Measurements from ENCODE around the gene EXOC8.

The EXOC8 gene, protein sequence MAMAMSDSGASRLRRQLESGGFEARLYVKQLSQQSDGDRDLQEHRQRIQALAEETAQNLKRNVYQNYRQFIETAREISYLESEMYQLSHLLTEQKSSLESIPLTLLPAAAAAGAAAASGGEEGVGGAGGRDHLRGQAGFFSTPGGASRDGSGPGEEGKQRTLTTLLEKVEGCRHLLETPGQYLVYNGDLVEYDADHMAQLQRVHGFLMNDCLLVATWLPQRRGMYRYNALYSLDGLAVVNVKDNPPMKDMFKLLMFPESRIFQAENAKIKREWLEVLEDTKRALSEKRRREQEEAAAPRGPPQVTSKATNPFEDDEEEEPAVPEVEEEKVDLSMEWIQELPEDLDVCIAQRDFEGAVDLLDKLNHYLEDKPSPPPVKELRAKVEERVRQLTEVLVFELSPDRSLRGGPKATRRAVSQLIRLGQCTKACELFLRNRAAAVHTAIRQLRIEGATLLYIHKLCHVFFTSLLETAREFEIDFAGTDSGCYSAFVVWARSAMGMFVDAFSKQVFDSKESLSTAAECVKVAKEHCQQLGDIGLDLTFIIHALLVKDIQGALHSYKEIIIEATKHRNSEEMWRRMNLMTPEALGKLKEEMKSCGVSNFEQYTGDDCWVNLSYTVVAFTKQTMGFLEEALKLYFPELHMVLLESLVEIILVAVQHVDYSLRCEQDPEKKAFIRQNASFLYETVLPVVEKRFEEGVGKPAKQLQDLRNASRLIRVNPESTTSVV

DNA sequence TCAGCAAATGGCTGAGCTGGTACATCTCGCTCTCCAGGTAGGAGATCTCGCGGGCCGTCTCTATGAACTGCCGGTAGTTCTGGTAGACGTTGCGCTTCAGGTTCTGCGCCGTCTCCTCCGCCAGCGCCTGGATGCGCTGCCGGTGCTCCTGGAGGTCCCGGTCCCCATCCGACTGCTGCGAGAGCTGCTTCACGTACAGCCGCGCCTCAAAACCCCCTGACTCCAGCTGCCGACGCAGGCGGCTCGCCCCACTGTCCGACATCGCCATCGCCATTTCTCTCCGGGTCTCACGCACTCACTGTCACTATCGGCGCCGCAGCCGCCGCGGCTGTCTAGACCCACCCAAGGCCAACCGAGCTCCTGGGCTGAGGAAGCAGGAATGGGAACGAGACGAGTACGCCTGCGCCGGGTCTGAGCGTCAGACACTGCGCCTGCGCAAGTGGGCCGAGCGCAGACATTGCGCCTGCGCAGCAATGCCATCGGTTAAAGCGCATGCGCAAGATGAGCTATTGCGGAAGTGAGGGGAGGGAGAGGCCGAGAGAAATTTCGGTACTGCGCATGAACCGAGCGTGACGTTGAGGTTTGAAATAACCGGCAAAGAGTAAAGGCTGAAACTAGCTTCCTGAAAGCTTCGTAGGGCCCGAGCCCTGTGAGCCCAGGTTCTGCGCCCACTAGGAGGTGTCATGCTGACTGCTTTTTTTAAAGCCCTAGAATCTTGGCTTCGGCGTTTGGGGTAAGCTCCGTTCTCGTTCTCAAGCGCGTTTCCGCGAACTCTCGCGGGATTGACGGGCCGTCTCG, at the start of gene EXOC8:
TSS of gene EXOC8 (minus strand) at position 381 of the 798 bp plus-strand sequence. CDS start at position 274, 107 bp downstream.
- H3K4me1 ChIP-seq (ENCODE audit: control insufficient read depth in 2 of 2, insufficient read depth in 2 of 2, low read length in 2 of 2): peaks cover 36 to 40% of the 10 kb centered on the region in 2 donors
- peak within 1 kb of the TSS; percentile 98 to 99 for H3K27ac ChIP-seq (ENCODE audit: low read depth in 2 of 2, low read length in 2 of 2)
- H3K4me3 ChIP-seq (ENCODE audit: low read length in 2 of 2): peak within 1 kb of the TSS; percentile 96 to 99
- H3K36me3 ChIP-seq (ENCODE audit: control insufficient read depth in 2 of 2, insufficient read depth in 2 of 2, low read length in 2 of 2): peaks cover 6 to 7% of the 10 kb centered on the region in 2 donors
- no peaks in the 10 kb centered on the region for H3K27me3 ChIP-seq (ENCODE audit: control insufficient read depth in 2 of 2, insufficient read depth in 2 of 2, low read length in 2 of 2)
- peak within 1 kb of the TSS; percentile 87 to 100 for H3K9ac ChIP-seq (ENCODE audit: low read depth in 1 of 2, low read length in 2 of 2)
- H3K9me3 ChIP-seq (ENCODE audit: control insufficient read depth in 2 of 2, low read length in 2 of 2): no peaks in the 10 kb centered on the region

DNA sequence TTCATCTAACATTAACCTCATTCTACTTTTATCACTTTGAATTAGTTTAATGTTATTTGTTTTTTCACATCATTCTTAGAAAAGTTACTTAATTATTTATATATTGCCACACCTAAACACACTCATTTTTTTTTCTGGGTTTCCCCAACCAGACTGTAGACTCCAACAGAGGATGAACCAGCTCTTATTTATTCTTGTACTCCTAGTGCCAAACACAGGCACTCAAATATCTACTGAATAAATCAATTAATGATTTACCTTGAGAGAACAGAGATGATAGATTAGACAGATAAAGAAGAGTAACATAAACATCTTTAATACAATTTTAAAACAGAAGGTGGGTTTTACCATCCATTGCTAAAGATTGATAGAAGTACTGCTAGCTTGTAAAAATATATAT, 48.8 kb upstream of the EXOC8 start:
- H3K9me3 ChIP-seq (ENCODE audit: control insufficient read depth in 2 of 2, low read length in 2 of 2): no peaks in the 10 kb centered on the region
- H3K27me3 ChIP-seq (ENCODE audit: control insufficient read depth in 2 of 2, insufficient read depth in 2 of 2, low read length in 2 of 2): no peaks in the 10 kb centered on the region
- no peak overlapping the region for H3K9ac ChIP-seq (ENCODE audit: low read depth in 1 of 2, low read length in 2 of 2)
- H3K4me1 ChIP-seq (ENCODE audit: control insufficient read depth in 2 of 2, insufficient read depth in 2 of 2, low read length in 2 of 2): no peaks in the 10 kb centered on the region
- no peak overlapping the region for H3K27ac ChIP-seq (ENCODE audit: low read depth in 2 of 2, low read length in 2 of 2)
- H3K36me3 ChIP-seq (ENCODE audit: control insufficient read depth in 2 of 2, insufficient read depth in 2 of 2, low read length in 2 of 2): peaks cover 0 to 1% of the 10 kb centered on the region in 2 donors
- no peak overlapping the region for H3K4me3 ChIP-seq (ENCODE audit: low read length in 2 of 2)

DNA sequence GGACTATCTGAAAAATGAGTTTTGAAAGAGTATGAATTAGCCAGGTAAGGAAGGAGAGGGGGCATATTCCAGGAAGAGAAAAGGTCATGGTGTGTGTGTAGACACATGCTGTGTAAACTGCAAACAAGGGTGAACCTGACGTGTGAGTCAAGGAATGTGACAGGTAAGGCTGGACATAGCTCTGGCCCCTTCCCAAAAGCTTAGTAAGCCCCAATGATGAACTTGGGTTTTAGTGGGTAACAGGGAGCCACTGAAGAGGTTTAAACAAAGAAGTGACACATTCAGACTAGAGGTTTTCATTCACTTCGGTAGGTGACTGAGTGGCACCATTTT, 47.7 kb upstream of the EXOC8 start:
- Histone ChIP-seq H3K9me3 (ENCODE audit: control insufficient read depth in 2 of 2, low read length in 2 of 2) (no peaks in the 10 kb centered on the region), H3K4me1 (ENCODE audit: control insufficient read depth in 2 of 2, insufficient read depth in 2 of 2, low read length in 2 of 2) (no peaks in the 10 kb centered on the region), H3K9ac (ENCODE audit: low read depth in 1 of 2, low read length in 2 of 2) (no peak overlapping the region), H3K4me3 (ENCODE audit: low read length in 2 of 2) (no peak overlapping the region), H3K27me3 (ENCODE audit: control insufficient read depth in 2 of 2, insufficient read depth in 2 of 2, low read length in 2 of 2) (no peaks in the 10 kb centered on the region), H3K36me3 (ENCODE audit: control insufficient read depth in 2 of 2, insufficient read depth in 2 of 2, low read length in 2 of 2) (peaks cover 0 to 1% of the 10 kb centered on the region in 2 donors), H3K27ac (ENCODE audit: low read depth in 2 of 2, low read length in 2 of 2) (no peak overlapping the region)

DNA sequence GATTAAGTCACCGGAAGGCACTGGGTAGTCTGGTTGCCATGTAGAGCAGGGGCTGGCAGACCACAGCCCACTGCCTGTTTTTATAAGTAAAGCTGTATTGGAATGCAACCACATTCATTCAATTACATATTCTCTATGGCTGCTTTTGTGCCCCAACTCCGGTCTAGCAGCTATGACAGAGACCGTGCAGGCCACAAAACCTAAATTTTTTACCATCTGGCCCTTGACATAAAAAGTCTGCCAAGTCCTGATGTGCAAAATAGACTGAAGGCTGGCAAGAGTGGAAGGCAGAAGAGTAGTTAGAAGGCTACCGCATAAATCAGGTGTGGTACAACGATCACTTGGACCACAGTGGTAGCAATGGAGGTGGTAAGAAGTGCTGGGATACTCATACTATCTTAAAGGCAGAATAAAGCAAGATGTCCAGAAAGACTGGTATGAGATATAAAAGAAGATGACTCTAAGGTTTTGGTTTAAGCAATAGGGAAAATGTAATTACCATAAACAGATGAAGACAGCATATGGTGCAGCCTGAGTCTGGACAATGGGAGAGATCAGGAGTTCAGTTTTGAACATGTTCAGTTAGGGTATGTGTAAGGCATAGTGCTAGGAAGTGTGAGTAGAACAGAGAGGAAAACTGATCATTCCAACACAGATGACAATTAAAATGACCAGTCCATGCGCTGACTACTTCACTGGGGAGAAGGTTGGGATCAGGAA, 47.2 kb upstream of the EXOC8 start:
- Histone ChIP-seq H3K27me3 (ENCODE audit: control insufficient read depth in 2 of 2, insufficient read depth in 2 of 2, low read length in 2 of 2) (no peaks in the 10 kb centered on the region), H3K4me1 (ENCODE audit: control insufficient read depth in 2 of 2, insufficient read depth in 2 of 2, low read length in 2 of 2) (no peaks in the 10 kb centered on the region), H3K27ac (ENCODE audit: low read depth in 2 of 2, low read length in 2 of 2) (no peak overlapping the region), H3K36me3 (ENCODE audit: control insufficient read depth in 2 of 2, insufficient read depth in 2 of 2, low read length in 2 of 2) (peaks cover 0 to 1% of the 10 kb centered on the region in 2 donors), H3K9ac (ENCODE audit: low read depth in 1 of 2, low read length in 2 of 2) (no peak overlapping the region), H3K4me3 (ENCODE audit: low read length in 2 of 2) (no peak overlapping the region), H3K9me3 (ENCODE audit: control insufficient read depth in 2 of 2, low read length in 2 of 2) (no peaks in the 10 kb centered on the region)

DNA sequence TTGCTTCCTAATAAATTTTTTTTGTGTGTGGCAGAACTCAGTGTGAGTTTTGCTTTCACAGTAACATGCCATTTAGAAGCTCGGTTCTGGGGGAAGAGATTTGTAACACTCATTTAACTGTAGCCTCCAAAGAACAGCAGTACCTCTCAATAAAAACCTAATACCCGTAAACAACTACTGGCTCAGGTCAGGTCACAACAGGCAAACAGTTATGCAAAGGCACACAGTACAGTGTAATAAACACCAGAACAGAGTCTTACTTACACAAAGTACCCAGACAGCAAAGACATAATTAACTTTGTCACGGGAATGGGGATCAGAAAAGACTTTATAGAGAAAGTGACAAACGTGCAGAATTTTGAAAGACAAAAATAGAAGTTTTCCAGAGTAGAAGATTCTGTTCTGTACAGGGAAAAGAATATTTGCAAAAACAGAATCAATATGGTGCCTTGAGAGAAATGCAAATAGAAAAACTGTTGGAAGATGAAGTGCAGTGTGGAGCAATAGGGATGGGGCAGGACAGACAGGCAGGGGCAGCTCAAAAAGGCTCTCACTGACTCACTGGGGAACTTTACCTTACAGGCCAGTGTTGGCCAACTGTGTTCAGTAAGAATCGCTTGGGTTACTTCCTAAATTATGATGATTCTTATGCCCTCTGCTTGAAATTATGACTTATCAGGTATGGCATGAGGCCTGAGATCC, 45.7 kb upstream of the EXOC8 start:
- H3K4me3 ChIP-seq (ENCODE audit: low read length in 2 of 2): no peak overlapping the region
- no peak overlapping the region for H3K27ac ChIP-seq (ENCODE audit: low read depth in 2 of 2, low read length in 2 of 2)
- H3K9me3 ChIP-seq (ENCODE audit: control insufficient read depth in 2 of 2, low read length in 2 of 2): no peaks in the 10 kb centered on the region
- peaks cover 0 to 1% of the 10 kb centered on the region in 2 donors for H3K36me3 ChIP-seq (ENCODE audit: control insufficient read depth in 2 of 2, insufficient read depth in 2 of 2, low read length in 2 of 2)
- H3K27me3 ChIP-seq (ENCODE audit: control insufficient read depth in 2 of 2, insufficient read depth in 2 of 2, low read length in 2 of 2): no peaks in the 10 kb centered on the region
- no peak overlapping the region for H3K9ac ChIP-seq (ENCODE audit: low read depth in 1 of 2, low read length in 2 of 2)
- no peaks in the 10 kb centered on the region for H3K4me1 ChIP-seq (ENCODE audit: control insufficient read depth in 2 of 2, insufficient read depth in 2 of 2, low read length in 2 of 2)

DNA sequence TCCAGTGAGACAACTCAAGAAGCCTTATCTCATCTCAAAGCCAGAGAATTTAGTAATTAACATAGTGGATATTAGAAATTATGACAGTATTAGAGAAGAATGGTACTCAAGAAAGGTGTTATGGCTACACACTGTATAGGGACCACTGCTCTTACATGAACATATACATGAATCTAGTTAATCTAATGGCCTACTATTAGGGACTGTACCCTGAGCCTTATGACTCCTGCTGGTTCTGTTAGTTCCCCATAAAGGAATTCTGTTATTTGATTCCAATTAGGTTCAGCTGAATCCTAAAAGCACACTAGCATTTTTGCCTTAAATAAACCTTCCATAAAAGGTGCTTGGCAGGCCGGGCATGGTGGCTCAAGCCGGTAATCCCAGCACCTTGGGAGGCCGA, 44.8 kb upstream of the EXOC8 start:
- Histone ChIP-seq H3K36me3 (ENCODE audit: control insufficient read depth in 2 of 2, insufficient read depth in 2 of 2, low read length in 2 of 2) (peaks cover 0 to 1% of the 10 kb centered on the region in 2 donors), H3K27ac (ENCODE audit: low read depth in 2 of 2, low read length in 2 of 2) (no peak overlapping the region), H3K4me1 (ENCODE audit: control insufficient read depth in 2 of 2, insufficient read depth in 2 of 2, low read length in 2 of 2) (no peaks in the 10 kb centered on the region), H3K4me3 (ENCODE audit: low read length in 2 of 2) (no peak overlapping the region), H3K9ac (ENCODE audit: low read depth in 1 of 2, low read length in 2 of 2) (no peak overlapping the region), H3K27me3 (ENCODE audit: control insufficient read depth in 2 of 2, insufficient read depth in 2 of 2, low read length in 2 of 2) (no peaks in the 10 kb centered on the region), H3K9me3 (ENCODE audit: control insufficient read depth in 2 of 2, low read length in 2 of 2) (no peaks in the 10 kb centered on the region)

DNA sequence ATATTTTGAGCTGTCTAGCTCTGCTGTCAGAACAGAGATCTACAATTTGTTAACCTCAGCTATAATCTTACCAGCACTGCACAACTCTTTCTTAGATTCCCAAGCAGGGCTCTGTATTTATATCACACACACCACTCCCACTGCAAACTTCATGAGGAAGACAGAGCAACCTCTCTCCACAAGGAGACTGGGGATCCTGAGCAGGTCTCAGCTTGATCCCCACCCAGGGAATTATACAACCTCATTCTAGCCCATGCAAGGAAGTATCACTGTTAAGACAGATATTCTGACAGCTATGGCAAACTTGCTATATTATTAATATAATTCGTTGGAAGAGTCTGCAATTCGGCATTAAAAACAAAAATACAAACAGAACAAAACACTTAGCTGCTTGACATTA, 44.1 kb upstream of the EXOC8 start:
- Histone ChIP-seq H3K27ac (ENCODE audit: low read depth in 2 of 2, low read length in 2 of 2) (no peak overlapping the region), H3K4me1 (ENCODE audit: control insufficient read depth in 2 of 2, insufficient read depth in 2 of 2, low read length in 2 of 2) (peaks cover 0 to 4% of the 10 kb centered on the region in 2 donors), H3K27me3 (ENCODE audit: control insufficient read depth in 2 of 2, insufficient read depth in 2 of 2, low read length in 2 of 2) (no peaks in the 10 kb centered on the region), H3K4me3 (ENCODE audit: low read length in 2 of 2) (no peak overlapping the region), H3K9ac (ENCODE audit: low read depth in 1 of 2, low read length in 2 of 2) (no peak overlapping the region), H3K9me3 (ENCODE audit: control insufficient read depth in 2 of 2, low read length in 2 of 2) (no peaks in the 10 kb centered on the region), H3K36me3 (ENCODE audit: control insufficient read depth in 2 of 2, insufficient read depth in 2 of 2, low read length in 2 of 2) (peaks cover 0 to 1% of the 10 kb centered on the region in 2 donors)

DNA sequence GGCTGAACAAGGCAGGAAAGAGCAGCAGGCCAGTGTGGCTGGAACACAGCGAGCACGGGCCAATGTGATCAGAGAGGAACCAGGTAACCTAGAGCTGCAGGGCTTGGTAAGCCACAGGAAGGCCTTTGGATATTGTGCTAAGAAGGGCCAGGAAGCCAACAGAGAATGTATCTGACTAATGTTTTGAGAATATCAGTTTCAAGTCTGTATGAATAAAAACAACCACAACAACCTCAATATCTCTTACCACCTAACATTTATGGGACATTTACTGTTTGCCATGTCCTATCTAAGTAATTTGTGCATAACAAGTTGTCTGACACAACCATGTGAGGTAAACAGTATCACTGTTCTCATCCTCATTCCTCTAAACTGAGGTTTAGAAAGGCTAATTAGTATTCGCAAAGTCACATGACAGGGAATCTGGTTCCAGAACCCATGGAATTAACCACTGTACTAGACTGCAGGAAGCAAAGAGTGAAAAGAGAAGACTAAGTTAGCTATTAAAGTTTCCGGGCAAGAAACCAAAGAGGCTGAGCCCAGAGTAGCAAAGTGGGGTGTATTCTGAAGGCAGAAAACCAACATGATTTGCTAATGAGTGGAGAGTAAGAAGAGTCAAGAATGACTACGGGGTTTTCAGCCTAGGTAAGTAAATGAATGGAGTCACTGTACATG, 39.4 kb upstream of the EXOC8 start:
- Histone ChIP-seq H3K4me1 (ENCODE audit: control insufficient read depth in 2 of 2, insufficient read depth in 2 of 2, low read length in 2 of 2) (peaks cover 0 to 7% of the 10 kb centered on the region in 2 donors), H3K27ac (ENCODE audit: low read depth in 2 of 2, low read length in 2 of 2) (no peak overlapping the region), H3K9me3 (ENCODE audit: control insufficient read depth in 2 of 2, low read length in 2 of 2) (no peaks in the 10 kb centered on the region), H3K27me3 (ENCODE audit: control insufficient read depth in 2 of 2, insufficient read depth in 2 of 2, low read length in 2 of 2) (no peaks in the 10 kb centered on the region), H3K9ac (ENCODE audit: low read depth in 1 of 2, low read length in 2 of 2) (no peak overlapping the region), H3K36me3 (ENCODE audit: control insufficient read depth in 2 of 2, insufficient read depth in 2 of 2, low read length in 2 of 2) (no peaks in the 10 kb centered on the region), H3K4me3 (ENCODE audit: low read length in 2 of 2) (no peak overlapping the region)

DNA sequence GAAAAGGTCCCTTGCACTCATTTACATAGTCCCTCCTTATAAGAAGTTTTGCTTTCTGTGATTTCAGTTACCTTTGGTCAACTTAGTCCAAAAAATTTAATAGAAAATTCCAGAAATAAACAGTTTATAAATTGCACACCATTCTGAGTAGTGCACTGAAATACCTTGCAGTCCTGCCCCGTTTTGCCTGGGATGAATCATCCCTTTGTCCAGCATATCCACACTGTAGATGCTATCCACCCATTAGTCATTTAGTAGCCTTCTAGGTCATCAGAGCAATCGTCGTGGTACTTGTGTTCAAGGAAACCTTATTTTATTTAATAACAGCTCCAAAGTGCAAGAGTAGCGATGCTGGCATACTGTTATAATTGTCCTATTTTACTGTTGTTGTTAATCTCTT, 38.4 kb upstream of the EXOC8 start:
- no peak overlapping the region for H3K9ac ChIP-seq (ENCODE audit: low read depth in 1 of 2, low read length in 2 of 2)
- H3K36me3 ChIP-seq (ENCODE audit: control insufficient read depth in 2 of 2, insufficient read depth in 2 of 2, low read length in 2 of 2): no peaks in the 10 kb centered on the region
- peaks cover 0 to 7% of the 10 kb centered on the region in 2 donors for H3K4me1 ChIP-seq (ENCODE audit: control insufficient read depth in 2 of 2, insufficient read depth in 2 of 2, low read length in 2 of 2)
- H3K27me3 ChIP-seq (ENCODE audit: control insufficient read depth in 2 of 2, insufficient read depth in 2 of 2, low read length in 2 of 2): no peaks in the 10 kb centered on the region
- no peak overlapping the region for H3K27ac ChIP-seq (ENCODE audit: low read depth in 2 of 2, low read length in 2 of 2)
- no peak overlapping the region for H3K4me3 ChIP-seq (ENCODE audit: low read length in 2 of 2)
- H3K9me3 ChIP-seq (ENCODE audit: control insufficient read depth in 2 of 2, low read length in 2 of 2): no peaks in the 10 kb centered on the region

Data from mucosa of rectum (tissue), 2 donors.